ENCODE data around the gene ATP6V1G1. TPM values are rescaled to one million over a fixed set of nuclear protein-coding genes. Genes with fewer than 3 reads are reported as not detected.

Gene ATP6V1G1
- total and polyA plus RNA-seq, 2 of the 13 experiments (the other 11 are each of a cell fraction or from before 2014, with no cell fraction given), result 108 to 158 TPM

- TF ChIP-seq ZHX1 (CRISPR knock-in tag; IDR thresholded peaks at IDR 0.05; ENCODE audit: low read depth) (0 out of 2 replicates have a peak, but pooled peaks have one; percentile 41), TFE3 (CRISPR knock-in tag; IDR thresholded peaks at IDR 0.05) (peak; percentile 97), GLMP (CRISPR knock-in tag; IDR thresholded peaks at IDR 0.05; ENCODE audit: borderline replicate concordance) (no peak), ZNF777 (CRISPR knock-in tag; IDR thresholded peaks at IDR 0.05) (peak; percentile 36; the same call in 1 of the 2 replicates), ZNF251 (CRISPR knock-in tag; IDR thresholded peaks at IDR 0.05) (no peak), ZHX2 (IDR thresholded peaks at IDR 0.05; ENCODE audit: low read depth) (no peak; the same call in 1 of the 2 replicates), ZHX2 (CRISPR knock-in tag; IDR thresholded peaks at IDR 0.05; ENCODE audit: borderline replicate concordance) (peak; percentile 43; the same call in 1 of the 2 replicates), ZSCAN30 (CRISPR knock-in tag; IDR thresholded peaks at IDR 0.05) (no peak), ZNF496 (CRISPR knock-in tag; IDR thresholded peaks at IDR 0.05; ENCODE audit: insufficient replicate concordance) (no peak), ZBTB1 (CRISPR knock-in tag; IDR thresholded peaks at IDR 0.05; ENCODE audit: borderline replicate concordance) (no peak), ZNF687 (CRISPR knock-in tag; IDR thresholded peaks at IDR 0.05) (peak; percentile 94)
These were observed at the start of gene ATP6V1G1 (continued) for GRCh38 chr9:114587345-114588202.
